HG03558 (cell line): ENCODE data around the gene LRRC4.

ENCODE experiments used
- ATAC-seq: cut with Tn5 transposase; IDR thresholded peaks from one replicate; pipeline ENCODE4 v1.9.1; 2021; ENCODE audit warnings: moderate number of reproducible peaks; ENCODE audit not compliant: unreplicated experiment; ENCODE audit errors: extremely low read depth

LRRC4 gene

DNA sequence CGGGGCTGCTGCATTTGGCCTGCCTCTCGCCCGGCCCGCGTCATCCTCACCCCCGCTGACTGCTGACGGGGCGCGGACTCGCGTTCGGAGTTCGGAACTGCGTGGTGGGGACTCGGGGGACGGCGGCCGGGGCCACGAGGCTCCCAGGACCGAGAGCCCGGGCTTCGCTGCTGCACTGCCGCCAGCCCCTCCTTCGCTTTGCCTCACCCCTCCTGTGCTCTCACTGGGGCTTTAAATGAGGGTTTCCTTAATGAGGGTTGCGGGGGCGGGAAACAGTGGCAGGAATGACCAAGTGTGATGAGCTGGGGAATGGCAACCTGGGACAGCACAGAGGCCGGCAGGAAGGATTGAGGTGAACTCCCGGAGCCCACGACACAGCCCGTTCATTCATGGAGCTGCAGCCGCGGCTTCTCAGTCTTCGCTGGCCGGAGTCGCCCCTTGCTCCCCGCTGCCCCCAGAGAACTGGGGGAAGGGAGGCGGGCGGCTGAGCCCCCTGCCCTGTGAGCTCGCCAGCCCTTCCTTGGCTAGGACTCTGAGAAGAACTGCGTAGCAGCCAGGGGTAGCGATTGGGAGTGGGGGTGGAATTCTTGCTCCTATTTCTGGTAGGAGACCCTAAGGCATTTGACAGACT is 1.5 kb upstream of the LRRC4 start:
- ATAC-seq: no peak

DNA sequence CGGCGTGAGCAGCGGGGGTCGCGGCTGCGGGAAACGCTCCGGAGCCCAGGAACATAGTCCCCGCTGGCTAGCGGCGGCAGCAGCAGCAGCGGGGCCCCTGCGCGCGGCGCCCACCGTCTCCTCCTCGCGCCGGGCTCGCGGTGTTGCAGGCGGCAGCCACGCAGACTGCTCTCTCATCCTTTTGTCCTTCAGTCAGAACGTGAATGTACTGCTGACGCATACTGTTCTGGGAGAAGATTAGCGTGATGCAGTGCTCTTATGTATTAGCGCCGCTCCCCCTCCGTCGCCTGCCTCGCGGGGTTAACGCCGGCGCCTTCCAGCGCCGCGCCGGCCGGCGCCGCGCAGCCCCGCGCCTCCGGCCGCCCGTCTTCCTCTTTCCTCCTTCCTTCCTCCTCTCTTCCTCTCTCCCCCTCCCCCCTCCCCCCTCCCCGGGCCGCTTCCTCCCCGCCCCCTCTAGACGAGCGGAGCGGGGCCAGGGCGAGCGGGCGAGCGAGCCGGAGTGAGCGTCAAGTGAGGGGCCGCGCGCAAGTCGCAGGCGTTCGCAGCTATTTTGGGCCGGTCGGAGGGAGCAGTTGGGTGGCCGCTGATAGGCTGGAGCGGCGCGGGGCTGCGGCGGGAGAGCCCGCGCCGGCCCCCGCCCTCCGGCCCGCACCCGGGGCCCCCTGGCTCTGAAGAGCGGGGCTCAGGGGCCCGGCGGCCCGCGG is 816 bp upstream of the LRRC4 start:
- ATAC-seq: peak; percentile 39

DNA sequence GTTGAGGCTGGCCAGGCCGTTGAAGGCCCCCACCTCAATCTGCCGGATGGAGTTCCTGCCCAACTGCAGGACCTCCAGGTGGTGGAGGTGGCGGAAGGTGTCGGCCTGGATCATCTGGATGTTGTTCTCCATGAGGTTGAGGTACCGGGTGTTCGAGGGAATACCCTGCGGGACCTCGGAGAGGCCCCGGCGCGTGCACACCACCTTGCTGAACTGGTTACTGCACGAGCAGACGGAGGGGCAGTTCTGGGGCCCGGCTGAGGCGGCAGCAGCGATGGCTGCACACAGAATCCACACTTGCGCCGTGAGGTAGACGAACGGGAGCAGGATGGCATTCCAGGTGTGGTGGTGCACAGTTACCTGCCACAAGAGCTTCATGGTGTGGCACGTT is 979 bp downstream of the LRRC4 start:
- ATAC-seq: no peak

DNA sequence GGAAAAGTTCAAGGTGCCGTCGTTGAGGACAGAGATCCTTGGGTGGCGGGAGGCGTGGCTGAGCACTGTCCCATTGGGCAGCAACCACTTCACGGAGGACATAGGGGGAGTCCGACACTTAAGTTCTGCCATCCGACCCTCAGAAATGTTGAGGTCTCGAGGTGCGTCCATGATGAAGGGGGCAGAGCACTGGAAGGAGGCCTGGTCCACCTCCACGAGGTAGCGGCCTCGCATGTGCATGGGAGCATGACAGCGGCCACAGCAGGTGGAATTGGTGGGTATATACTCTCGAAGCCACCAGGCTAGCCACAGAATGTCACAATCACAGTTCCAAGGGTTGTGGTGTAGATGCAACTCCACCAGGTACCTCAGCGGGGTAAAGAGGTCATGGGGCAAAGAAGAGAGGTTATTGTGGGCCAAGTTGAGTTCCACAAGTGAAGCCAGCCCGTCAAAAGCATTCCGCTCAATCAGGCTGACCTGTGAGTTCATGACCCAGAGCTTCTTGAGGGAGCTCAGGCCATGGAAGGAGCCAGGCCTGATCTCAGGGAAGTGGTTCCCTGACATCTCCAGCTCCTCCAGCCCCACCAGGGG is 1.7 kb downstream of the LRRC4 start:
- no peak for ATAC-seq

DNA sequence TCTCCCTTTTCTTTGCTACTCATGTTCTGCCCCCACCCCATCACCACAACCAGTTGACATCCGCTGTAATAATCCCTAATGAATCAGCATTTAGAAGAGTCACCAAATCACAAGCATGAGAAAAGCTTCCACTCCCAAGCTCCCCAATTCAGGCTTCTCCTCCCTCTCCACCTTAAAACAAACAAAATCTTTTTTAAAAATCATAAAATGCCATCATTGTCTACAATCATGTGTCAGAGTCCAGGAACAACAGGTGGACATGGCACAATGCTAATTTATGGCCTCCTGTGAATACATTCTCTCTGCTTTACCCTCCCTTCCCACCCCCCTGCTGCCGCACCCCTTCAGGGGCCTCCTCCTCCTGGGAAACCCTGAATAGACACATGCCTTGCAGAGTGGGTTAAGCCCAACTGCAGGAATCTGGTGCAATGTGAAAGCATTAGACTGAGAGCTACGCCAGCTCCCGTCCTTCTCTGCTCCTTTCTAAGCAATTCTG is 3.7 kb downstream of the LRRC4 start:
- no peak for ATAC-seq

DNA sequence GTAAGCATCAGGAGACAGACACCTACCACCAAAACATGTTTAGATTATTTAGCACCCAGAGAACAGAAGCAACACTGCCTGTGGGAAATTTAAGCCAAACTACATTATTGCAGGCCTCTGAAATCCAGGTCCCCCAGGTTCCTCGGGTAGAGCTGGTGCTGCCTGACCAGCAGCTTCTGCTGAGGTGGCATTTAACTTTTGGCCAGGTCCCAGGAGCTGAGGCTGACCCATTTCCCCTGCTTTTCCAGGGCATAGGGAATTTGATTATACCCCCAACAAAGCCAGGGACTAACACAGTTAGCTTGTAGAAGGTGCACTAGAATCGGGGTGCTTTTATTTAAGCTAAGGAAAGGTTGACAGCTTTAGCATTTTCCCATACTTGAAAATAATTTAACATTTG is 4.7 kb downstream of the LRRC4 start:
- ATAC-seq: no peak

DNA sequence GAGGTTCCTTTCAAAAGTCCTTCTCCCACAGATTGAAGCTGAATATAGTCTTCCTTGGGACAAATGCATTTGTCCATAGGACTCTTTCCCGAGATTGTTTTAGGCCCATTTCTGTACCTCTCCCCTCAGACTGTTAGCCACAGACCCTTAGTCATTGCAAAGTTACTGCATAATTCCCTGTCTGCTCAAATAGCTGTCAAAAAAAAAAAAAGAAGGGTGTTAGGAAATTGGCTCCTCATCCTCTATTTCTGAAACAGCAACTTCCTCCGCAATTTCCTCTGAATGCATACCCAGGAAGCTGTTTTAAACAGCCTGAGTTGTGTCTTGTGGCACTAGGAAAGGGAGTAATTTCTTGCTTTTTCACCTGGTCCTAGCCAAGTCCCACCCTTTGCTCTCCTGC is 5.4 kb downstream of the LRRC4 start:
- no peak for ATAC-seq

DNA sequence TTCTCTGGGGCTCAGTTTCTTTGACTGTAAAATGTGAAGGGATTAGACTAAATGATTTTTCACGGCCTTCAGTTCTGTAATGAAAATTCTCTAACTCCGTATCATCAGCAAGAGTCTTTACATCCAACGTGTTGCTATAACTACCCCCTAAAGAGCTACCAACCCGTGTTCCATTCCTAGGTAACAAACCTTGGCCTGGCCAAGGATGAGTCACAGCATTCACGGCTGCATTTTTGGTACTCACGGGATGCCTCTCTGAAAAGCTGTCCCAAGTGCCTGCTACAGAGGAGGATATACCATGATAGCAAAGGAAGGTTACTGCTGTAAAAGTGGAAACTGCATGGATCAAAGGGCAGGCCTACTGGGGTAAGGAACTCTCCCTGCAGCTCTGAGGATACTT is 5.9 kb downstream of the LRRC4 start:
- no peak for ATAC-seq

DNA sequence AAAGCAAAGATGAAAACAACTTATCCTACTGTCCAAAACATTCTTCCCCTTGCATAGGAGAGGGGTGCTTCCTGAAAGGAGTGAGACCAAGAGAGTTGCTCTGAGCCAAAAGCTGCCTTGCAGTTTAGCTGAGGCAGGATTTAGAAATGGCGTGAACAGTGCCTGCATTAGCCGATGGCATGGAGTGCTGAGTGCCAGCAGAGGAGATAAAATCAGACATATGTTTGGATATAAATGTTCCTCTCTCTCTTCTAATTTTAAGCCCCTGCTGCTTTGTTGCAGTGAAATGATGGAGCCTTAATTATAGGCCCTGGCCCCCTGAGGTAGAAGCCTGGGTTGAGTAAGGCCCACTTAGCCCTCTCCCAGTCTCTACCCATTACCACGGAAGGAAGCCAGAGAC is 7.1 kb downstream of the LRRC4 start:
- ATAC-seq: no peak

DNA sequence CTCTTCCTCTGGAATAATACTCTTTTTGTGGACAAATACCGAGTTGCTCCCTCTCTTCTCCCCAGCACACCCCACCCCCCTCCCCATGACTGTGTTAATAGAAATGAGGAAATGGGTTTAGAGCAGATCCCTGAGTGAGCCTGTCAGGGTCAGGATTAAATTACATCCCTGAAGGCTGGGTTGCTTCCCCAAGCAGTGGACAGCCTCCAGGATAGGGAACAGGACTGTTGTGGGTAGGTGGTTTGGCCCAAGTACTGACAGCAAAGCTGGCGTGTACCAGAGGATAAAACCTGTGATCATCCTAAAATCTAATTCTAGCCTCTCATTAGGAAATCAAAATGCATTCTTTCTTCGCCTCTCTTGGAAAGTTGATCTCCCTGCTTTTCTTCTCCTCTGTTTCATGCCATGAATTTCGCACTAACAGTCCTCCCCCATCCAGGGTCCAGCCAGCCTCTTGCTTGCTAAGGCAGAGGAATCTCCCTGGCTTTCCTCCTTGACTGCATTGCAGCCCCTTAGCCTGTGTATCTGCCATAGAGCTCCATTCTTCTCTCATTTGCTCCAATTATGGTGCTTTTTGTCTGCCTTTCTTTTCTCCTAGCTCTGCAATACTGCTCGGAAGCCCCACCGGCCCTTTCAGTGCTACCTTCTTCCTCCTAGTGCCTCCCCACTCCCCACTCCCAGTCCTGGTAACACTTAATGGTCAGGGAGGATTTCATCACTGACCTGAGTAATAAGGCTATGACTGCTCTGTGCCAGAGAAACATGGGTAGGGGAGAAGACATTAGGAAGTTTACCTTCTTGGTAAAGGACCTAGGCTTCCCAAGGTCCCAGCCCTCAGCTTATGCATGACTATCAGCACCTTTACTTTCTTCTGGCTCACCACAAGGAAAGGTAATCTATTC is 8.4 kb downstream of the LRRC4 start:
- ATAC-seq: no peak

DNA sequence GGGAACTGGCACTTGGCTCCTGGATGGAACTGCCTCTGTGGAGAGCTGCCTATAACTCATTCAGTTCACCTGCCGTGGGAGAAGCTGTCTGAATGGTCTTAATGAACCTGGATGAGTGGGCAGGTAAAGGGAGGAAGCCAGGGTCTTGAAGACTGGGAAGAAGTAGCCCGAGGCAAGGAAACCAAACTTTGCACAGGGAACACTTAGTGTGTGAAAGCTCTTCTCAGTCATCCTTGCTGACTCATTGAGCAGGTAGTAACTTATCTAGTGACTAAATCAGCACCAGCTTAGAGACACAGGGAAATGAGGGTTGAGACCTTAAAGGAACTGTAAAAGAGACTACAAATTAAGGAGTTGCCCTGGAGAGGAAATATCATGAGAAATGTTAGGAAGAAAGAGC is 9.9 kb downstream of the LRRC4 start:
- no peak for ATAC-seq

DNA sequence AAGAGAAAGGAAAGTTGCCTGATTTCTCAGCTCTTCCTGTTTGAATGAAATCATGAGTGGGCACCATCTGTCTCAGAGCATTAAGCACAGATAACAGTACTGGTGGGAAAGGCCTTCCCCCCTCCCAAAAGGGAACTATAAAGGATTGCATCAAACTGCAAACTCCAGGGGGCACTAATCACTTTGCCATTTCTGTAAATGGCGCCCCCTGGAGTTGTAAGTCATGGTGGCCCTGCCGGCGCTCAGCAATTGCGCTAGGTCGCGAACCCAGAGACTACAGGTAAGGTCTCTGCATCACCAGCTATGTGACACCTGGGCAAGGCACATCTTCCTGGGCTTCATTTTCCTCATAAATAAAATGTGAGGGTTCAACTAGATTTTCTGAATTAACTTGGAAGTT is 11.1 kb downstream of the LRRC4 start:
- ATAC-seq: no peak

DNA sequence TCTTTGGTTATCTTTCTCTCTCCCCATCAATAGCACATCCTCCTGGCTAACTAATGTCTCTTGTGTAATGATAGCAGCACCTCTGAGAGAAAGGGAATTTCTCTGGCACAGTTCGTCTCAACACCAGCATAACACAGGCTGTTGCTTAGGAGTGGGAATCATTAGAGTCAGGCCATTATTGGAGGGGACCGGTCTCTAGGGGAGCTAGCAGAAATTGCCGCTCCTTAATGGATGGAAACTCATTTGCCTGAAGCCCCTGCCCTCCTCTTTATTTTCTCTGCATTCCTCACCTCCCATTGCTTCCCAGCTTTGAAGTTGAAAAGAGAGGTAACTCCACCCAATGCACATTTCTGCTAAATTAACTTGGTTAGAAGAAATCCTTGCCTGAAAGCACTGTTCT is 11.9 kb downstream of the LRRC4 start:
- ATAC-seq: no peak

DNA sequence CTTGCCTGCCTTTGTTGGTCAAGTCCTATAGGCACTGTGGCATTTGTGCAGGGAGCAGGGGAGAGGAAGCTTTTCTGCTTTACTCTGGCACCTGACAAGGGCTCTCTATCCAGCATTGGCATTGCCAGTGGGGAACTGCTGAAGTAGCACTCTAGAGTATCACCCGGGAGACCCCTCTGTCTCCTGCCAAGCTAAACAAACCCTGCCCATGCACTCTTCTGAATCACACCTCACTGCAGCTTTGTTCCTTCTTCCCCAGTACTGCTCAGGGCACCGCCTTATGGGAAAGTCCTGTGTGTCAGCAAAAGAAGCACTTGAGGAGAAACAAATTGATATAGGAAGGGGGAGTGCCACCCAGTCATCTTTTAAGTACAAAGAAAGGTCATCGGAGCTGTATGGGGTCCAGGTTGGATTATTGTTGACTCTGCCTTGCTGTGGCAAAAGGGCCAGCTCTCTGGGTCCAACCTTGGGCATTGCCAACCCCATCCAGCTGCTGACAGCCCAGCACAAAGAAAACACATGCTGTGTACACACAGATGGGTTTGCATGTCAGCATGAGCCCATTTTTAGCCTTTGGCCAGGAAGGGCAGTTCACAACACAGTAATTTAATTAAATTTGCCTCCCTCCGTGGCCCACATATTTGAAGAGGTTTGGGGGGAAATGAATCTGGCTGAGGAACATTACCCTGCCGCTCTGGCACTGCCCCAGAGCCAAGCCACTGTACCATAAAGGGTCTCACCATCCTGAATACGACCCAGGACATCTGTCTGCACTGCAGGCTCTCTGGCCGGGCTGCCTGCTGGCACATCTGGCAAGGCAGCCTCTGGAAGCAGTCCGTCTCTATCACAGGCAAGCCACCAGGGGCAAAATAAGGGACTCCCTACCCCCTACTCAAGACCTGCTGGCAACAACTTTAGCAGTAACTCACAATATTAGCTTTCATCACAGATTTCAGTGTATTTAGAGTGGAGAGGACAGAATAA is 13.1 kb downstream of the LRRC4 start:
- no peak for ATAC-seq

DNA sequence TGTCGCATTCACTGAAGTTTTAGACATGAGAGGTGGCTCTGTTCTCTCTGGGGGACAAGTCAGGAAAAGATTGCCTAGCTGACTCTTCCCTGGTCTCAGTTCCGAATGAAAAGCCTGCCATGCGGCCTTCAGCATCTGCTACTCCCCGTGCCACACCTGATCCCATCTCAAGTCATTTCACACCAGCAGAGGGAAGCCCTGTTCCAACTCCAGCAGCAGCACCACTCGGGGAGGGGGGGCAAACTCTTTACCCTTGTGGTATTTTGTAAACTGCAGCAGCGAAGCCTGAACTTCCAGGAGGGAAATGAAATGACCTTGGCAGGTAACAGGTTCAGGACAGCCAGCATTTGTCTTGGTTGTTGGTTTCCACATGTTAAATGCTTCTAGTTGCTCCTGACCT is 13.8 kb downstream of the LRRC4 start:
- ATAC-seq: no peak

DNA sequence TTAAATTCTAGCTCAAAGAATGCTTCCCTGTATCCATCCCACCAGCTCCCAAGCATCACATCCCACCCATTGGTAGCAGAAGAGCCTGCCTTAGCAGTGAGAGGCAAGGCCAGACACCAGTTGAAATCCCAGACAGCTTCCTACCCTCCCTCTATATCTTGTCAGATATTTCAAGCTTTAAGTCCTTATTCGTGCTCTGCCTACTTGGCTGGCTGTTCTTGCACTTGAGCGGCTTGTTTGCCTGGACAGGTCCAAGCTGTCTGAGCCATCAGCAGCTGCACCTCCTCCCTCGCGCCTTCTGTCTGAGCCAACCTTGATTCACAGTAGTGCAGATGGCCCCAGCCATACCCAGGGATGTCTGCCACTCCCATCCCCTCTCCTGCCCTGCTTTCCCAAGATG is 16.4 kb downstream of the LRRC4 start:
- ATAC-seq: no peak

DNA sequence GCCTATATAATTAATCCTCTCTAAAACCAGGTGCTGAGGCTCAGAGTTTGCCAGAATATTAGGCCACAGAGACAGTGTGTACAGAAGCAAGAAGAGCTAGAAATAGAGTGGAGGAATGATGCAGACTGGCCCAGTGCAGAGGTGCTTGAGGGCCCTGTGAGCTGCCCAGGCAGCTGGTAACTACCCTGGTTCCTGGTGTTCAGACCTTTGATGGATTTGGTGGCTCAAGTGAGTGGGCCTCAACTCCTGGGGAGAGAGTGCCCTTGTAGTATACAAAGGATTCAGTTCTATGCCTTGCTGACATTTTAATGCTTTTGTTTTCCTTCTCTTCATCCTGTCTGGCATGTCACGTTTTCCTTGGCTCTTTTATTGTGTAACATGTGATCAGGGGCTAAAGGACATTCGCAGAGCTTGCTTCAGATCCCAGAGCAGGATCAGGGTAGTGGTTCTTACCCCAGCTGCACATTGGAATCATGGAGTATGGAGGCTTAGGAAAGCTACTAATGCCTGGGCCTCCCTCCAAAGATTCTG is 20.0 kb downstream of the LRRC4 start:
- no peak for ATAC-seq

DNA sequence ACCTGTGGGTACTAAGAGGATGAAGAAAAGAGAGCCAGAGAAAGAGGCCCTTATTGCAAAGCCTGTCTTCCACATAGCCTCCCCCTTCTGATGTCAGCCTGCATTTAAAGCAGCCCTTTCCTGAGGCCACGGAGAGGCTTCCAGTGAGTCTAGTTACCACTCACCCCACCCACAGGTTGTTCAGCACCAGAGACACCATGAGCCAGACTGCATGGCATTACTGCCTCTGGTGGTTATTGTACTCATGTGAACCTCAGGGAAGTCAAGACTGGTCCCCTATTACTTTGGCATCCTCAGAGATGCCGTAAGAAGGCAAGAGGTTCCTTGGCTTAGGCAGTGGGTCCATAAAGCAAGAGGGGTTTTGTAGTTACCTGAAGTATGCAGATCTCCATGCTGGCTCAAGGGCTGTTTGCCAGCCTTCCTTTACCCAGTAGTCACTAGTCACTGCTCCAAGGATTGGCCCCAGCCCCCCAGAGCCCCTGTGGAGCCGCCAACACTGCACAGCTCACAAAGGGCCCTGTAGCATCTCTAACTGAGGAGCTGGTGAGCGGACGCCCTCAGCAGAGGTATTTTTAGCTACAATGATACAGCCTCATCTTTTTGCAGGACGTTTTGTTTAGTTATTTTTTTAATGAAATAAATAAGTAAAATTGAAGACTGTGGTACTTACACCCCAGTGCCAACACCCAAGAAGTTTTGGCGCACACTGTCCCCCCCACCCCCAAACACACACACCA is 20.7 kb downstream of the LRRC4 start:
- no peak for ATAC-seq

DNA sequence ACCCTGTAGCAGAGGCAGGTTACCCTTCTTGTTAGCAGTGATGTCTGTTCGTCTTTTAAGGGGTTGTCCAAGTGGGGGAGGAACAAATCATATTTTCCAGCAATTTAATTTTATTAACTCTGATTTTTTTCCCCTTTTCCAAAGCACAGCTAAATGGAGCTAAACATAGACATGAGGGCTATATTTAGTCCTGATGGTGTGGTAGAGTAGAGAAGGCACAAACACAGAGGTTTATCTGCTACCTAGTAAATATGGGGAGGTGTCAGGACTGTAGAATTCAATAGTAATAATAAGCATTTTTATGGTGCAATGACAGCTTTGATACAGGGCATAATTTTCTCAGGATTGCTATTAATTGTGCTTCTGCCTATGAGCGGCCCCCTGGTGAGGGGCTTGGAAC is 22.5 kb downstream of the LRRC4 start:
- no peak for ATAC-seq
